HUES48 (cell line): ENCODE data around the gene PTPDC1.
"Not testable (repeated sequence)": the region's sequence is repeated elsewhere in the genome, so short reads cannot be mapped to it uniquely, and the experiment has no call there.

Experiments
- H3K27ac ChIP-seq: one replicate; pipeline ENCODE4 v1.7.0; 2013; ENCODE audit warnings: low read depth, low read length, inconsistent platforms
- H3K27me3 ChIP-seq: 2 replicates; pipeline ENCODE4 v1.6.1; 2013; ENCODE audit warnings: mild to moderate bottlenecking, low read length; ENCODE audit not compliant: control insufficient read depth, insufficient read depth
- H3K36me3 ChIP-seq: 2 replicates; pipeline ENCODE4 v1.6.1; 2013; ENCODE audit warnings: low read length; ENCODE audit not compliant: control insufficient read depth, insufficient read depth
- H3K4me1 ChIP-seq: 2 replicates; pipeline ENCODE4 v1.6.1; 2013; ENCODE audit warnings: mild to moderate bottlenecking, low read length; ENCODE audit not compliant: control insufficient read depth, insufficient read depth
- H3K4me3 ChIP-seq: 2 replicates; pipeline ENCODE4 v1.5.1; 2013; ENCODE audit warnings: mild to moderate bottlenecking, low read depth, low read length
- H3K9ac ChIP-seq: 2 replicates; pipeline ENCODE4 v1.6.1; 2013; ENCODE audit warnings: mild to moderate bottlenecking, low read depth, low read length, moderate library complexity
- H3K9me3 ChIP-seq: 2 replicates; pipeline ENCODE4 v1.6.1; 2013; ENCODE audit warnings: low read length; ENCODE audit not compliant: control insufficient read depth, insufficient read depth

The PTPDC1 gene

GRCh38 chr9:94094219-94095145, 10.2 kb downstream of the PTPDC1 start:
- not testable (repeated sequence) for H3K9me3 ChIP-seq, H3K36me3 ChIP-seq, H3K27me3 ChIP-seq, H3K4me1 ChIP-seq
- H3K4me3 ChIP-seq = peak overlapping the region; percentile 32; the same call in 1 of the 2 replicates
- H3K9ac ChIP-seq = peak overlapping the region; percentile 12; the same call in 1 of the 2 replicates
- H3K27ac ChIP-seq = peak overlapping the region; percentile 59

DNA sequence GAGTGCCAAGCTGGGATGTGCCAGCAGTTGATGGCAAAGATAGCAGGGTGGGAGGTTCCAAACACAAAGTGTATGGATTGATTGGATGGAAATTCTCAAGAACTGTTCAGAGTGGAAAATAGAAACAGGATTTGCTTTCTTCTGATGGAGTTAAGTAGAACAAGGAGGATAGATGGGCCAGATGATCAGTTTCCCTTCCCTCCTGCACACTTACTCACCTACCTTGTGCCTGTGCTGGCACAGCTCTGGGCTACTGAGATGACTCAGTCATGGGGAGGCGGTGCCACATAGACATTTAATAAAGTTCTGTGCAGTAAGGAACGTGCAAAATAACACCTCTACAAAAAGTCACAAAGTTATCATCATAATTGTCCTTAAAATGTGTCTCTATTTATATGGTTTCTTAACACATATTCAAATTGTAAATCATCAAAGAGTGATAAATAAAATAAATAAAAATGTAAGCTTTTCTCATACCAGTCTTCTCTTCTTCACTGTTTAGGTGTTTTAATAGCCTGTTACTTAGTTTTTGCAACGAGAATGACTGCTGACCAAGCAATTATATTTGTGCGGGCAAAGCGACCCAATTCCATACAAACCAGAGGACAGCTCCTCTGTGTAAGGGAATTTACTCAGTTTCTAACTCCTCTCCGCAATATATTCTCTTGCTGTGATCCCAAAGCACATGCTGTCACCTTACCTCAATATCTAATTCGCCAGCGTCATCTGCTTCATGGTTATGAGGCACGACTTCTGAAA, 12.7 kb downstream of the PTPDC1 start:
- Histone ChIP-seq H3K27ac (no peak overlapping the region), H3K4me3 (no peak overlapping the region), H3K27me3 (no peaks in the 10 kb centered on the region), H3K9me3 (no peaks in the 10 kb centered on the region), H3K9ac (no peak overlapping the region), H3K36me3 (peaks cover 7% of the 10 kb centered on the region; the same call in 1 of the 2 replicates), H3K4me1 (peaks cover 7% of the 10 kb centered on the region)

GRCh38 chr9:94097788-94098414, 13.6 kb downstream of the PTPDC1 start:
- Histone ChIP-seq H3K4me1 (peaks cover 9% of the 10 kb centered on the region), H3K27ac (no peak overlapping the region), H3K9ac (no peak overlapping the region), H3K36me3 (peaks cover 7% of the 10 kb centered on the region; the same call in 1 of the 2 replicates), H3K4me3 (no peak overlapping the region), H3K27me3 (no peaks in the 10 kb centered on the region), H3K9me3 (no peaks in the 10 kb centered on the region)

DNA sequence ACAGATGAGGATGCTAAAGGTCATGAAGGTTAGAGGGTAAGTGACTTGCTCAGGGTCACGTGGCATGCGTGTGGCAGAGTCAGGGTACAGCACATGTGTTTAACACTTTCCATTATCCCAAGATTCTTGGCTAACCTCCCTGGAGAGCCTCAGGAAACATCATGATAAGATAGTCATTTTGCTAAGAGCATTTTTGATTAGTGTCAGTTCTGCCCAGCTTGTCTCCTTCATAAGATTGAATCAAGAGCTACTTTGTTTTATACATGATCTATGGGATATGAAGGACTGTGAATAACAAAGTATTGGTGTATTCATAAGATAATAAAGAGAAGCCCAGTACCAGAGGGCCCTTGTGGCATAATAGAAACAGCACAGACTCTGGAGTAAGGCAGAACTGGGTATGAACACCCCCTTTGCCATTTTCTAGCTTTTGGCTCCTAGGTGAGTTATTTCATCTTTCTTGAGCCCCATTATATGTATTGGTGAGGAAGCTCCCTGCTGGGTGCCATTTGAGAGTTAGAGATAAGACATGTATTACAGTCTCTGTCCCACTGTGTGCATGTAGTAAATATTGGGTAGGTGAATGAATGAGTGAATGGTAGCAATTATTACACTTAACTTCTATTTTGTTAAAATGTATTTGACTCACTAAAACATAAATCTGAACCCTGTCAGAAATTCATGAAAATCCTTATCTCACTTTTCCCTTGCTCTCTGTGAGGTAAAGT, 16.1 kb downstream of the PTPDC1 start:
- Histone ChIP-seq H3K4me1 (peaks cover 11% of the 10 kb centered on the region), H3K4me3 (no peak overlapping the region), H3K27ac (no peak overlapping the region), H3K9me3 (no peaks in the 10 kb centered on the region), H3K27me3 (no peaks in the 10 kb centered on the region), H3K36me3 (peaks cover 7% of the 10 kb centered on the region; the same call in 1 of the 2 replicates), H3K9ac (no peak overlapping the region)

DNA sequence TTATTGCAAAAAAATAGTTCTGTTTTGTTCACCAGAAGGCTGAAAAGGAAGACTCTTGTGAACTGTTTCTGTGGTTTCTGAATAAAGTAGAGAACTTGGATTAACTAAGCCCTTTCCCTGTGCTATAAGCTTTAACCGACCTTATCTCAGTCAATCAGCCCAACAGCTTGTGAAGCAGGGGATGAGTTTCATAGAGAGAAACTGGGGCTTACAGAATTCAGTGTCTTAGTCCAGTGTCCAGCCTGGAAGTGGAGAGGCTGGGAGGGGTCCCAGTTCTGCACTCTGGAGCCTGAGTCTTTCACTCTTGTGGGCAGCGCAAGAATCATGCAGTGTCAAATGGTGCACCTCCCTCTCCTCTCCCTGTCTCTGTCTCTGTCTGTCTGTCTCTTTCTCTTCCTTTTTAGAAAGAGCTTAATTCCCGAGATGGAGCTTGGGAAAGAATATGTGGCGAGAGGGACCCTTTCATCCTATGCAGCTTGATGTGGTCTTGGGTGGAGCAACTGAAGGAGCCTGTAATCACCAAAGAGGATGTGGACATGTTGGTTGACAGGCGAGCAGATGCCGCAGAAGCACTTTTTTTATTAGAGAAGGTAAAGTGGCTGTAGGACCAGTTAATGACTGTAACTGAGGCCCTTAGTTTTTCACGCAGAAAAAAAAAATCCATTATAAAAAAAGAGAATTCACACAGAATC, 17.0 kb downstream of the PTPDC1 start:
- no peaks in the 10 kb centered on the region for H3K27me3 ChIP-seq
- no peak overlapping the region for H3K9ac ChIP-seq
- no peak overlapping the region for H3K4me3 ChIP-seq
- H3K27ac ChIP-seq = no peak overlapping the region
- H3K4me1 ChIP-seq = peaks cover 9% of the 10 kb centered on the region; the same call in 1 of the 2 replicates
- no peaks in the 10 kb centered on the region for H3K9me3 ChIP-seq
- H3K36me3 ChIP-seq = peaks cover 7% of the 10 kb centered on the region; the same call in 1 of the 2 replicates

- Histone ChIP-seq H3K4me3 (no peak overlapping the region), H3K9me3 (no peaks in the 10 kb centered on the region), H3K4me1 (0 out of 2 replicates have a peak, but pooled peaks cover 1% of the 10 kb centered on the region), H3K27me3 (no peaks in the 10 kb centered on the region), H3K27ac (no peak overlapping the region), H3K9ac (no peak overlapping the region), H3K36me3 (no peaks in the 10 kb centered on the region)
Observed at GRCh38 chr9:94108584-94108983, 24.3 kb downstream of the PTPDC1 start.

GRCh38 chr9:94110821-94111252, 26.6 kb downstream of the PTPDC1 start:
- no peaks in the 10 kb centered on the region for H3K27me3 ChIP-seq
- no peak overlapping the region for H3K27ac ChIP-seq
- H3K36me3 ChIP-seq = no peaks in the 10 kb centered on the region
- no peaks in the 10 kb centered on the region for H3K4me1 ChIP-seq
- H3K4me3 ChIP-seq = no peak overlapping the region
- no peak overlapping the region for H3K9ac ChIP-seq
- no peaks in the 10 kb centered on the region for H3K9me3 ChIP-seq

DNA sequence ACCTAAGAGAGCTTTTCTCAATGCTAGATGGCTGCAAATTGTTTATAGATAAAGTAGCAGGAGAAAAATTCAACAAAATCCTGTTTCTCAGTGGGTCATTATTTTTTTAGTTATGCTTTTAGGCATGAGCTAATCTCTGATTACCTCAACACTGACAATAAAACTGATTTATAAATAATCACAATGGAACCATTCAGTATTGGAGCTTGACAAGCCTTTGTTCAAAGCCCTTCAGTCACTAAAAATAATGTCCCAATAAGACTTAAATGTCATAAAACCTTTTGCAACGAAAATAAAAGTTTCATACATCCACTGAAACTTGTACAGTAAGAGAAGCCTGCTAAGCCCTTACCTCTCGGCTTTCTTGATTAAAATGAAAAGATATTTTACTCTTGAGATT, 27.2 kb downstream of the PTPDC1 start:
- no peaks in the 10 kb centered on the region for H3K9me3 ChIP-seq
- H3K9ac ChIP-seq = no peak overlapping the region
- H3K27me3 ChIP-seq = no peaks in the 10 kb centered on the region
- no peak overlapping the region for H3K27ac ChIP-seq
- H3K4me3 ChIP-seq = no peak overlapping the region
- no peaks in the 10 kb centered on the region for H3K36me3 ChIP-seq
- no peaks in the 10 kb centered on the region for H3K4me1 ChIP-seq

DNA sequence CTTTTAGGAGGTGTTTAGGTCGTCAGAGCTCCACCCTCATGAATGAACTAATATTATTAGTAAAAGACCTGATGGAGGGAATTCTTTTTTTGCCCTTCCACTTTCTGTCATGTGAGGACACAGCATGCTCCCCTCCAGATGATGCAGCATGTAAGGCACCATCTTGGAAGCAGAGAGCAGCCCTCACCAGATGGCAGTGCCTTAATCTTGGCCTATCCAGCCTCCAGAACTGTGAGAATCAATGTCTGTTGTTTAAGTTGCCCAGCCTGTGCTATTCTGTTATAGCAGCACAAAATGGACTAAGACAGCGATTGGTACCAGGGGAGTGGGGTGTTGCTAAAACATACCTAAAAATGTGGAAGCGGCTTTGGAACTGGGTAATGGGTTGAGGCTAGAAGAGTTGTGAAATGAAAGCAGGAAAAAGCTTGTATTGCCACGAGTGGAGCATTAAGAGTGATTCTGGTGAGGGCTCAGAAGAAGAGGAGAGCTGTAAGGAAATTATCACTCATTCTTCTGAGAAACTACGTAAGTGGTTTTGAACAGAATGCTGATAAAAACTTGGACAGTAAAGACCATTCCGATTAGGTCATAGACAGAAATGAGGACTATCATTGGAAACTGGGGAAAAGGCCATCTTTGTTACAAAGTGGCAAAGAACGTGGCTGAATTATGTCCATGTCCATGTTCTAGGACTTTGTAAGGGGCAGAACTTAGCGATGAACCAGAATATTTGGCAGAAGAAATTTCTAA, 28.6 kb downstream of the PTPDC1 start:
- H3K27ac ChIP-seq = no peak overlapping the region
- H3K4me3 ChIP-seq = no peak overlapping the region
- no peaks in the 10 kb centered on the region for H3K4me1 ChIP-seq
- no peaks in the 10 kb centered on the region for H3K27me3 ChIP-seq
- H3K36me3 ChIP-seq = no peaks in the 10 kb centered on the region
- H3K9me3 ChIP-seq = no peaks in the 10 kb centered on the region
- no peak overlapping the region for H3K9ac ChIP-seq
